Cerebellar cortex (tissue), 1 donor: ENCODE results near the gene AARS2.

Experiments
- DNase-seq: peaks from one replicate; pipeline ENCODE4 v3.0.0-alpha.2; 2015; ENCODE audit warnings: low spot score

AARS2 gene

GRCh38 chr6:44275749-44276648 is 37.1 kb downstream of the AARS2 start:
- DNase-seq = no peak

- DNase-seq = no peak
These were observed 37.8 kb downstream of the AARS2 start for GRCh38 chr6:44275271-44275748.

- DNase-seq = no peak
These were observed 39.5 kb downstream of the AARS2 start for GRCh38 chr6:44273617-44274016.

- peak; percentile 72 for DNase-seq
These were observed 40.1 kb downstream of the AARS2 start for GRCh38 chr6:44272999-44273566.

GRCh38 chr6:44272529-44272928 is 40.6 kb downstream of the AARS2 start:
- DNase-seq = no peak

- peak; percentile 75 for DNase-seq
These were observed 41.2 kb downstream of the AARS2 start for GRCh38 chr6:44271914-44272313.

- no peak for DNase-seq
These were observed 41.8 kb downstream of the AARS2 start for GRCh38 chr6:44271406-44271723.

GRCh38 chr6:44270526-44271405 is 42.4 kb downstream of the AARS2 start:
- no peak for DNase-seq

GRCh38 chr6:44269921-44270525 is 43.1 kb downstream of the AARS2 start, which contains the start of gene TMEM151B:
Gene TMEM151B (plus strand): TSS chr6:44270450. CDS start chr6:44270743, 293 bp downstream.
- DNase-seq = peak; percentile 85

GRCh38 chr6:44269178-44269920 is 43.8 kb downstream of the AARS2 start:
- DNase-seq = no peak

GRCh38 chr6:44268095-44268628 is 45.0 kb downstream of the AARS2 start:
- peak; percentile 82 for DNase-seq

GRCh38 chr6:44267252-44267651 is 45.9 kb downstream of the AARS2 start:
- no peak for DNase-seq

GRCh38 chr6:44266347-44266746 is 46.8 kb downstream of the AARS2 start:
- DNase-seq = no peak

GRCh38 chr6:44265722-44266233 is 47.4 kb downstream of the AARS2 start:
- no peak for DNase-seq

- peak; percentile 82 for DNase-seq
These were observed 48.0 kb downstream of the AARS2 start, which contains the start of gene NFKBIE for GRCh38 chr6:44265007-44265721. Gene NFKBIE (minus strand): TSS chr6:44265551. CDS start chr6:44265346, 205 bp downstream.

- DNase-seq = no peak
These were observed 48.8 kb downstream of the AARS2 start for GRCh38 chr6:44264154-44265006.

- DNase-seq = no peak
These were observed 49.6 kb downstream of the AARS2 start for GRCh38 chr6:44263354-44264100.
